GM12891 (cell line): ENCODE measurements around the gene APOC3.

Experiments used
- POLR2A ChIP-seq: IDR thresholded peaks from 2 replicates; pipeline ENCODE4 v1.6.1; 2011; ENCODE audit warnings: low read depth, low read length, control low read depth
- POLR2AphosphoS5 ChIP-seq: IDR thresholded peaks from 2 replicates; pipeline ENCODE4 v1.6.1; 2011; ENCODE audit warnings: low read depth, low read length, control low read depth
- SPI1 ChIP-seq: IDR thresholded peaks from 2 replicates; pipeline ENCODE4 v1.6.1; 2011; ENCODE audit warnings: low read depth, low read length, control low read depth
- TAF1 ChIP-seq: IDR thresholded peaks from 2 replicates; pipeline ENCODE4 v1.6.1; 2011; ENCODE audit warnings: low read depth, low read length, control low read depth

DNA sequence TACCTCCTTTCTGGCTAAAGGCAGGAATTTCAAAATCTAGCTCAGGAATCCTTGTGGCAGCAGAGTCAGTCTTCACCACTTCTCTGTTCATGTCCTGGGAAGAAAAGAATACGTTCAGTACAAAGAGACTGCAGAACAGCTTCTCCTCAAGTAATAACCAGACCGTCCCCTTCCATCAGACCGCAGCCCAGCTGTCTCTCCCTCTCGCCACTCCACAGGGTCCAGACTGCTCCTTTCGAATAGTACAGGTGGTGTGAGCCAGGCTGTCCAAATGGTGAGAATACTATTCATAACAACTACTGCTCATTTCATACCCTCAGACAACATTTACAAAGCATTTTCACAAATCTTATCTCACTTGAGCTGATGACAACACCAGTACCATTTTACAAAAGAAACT, 42.7 kb upstream of the APOC3 start:
- TF ChIP-seq TAF1 (no peak), SPI1 (no peak), POLR2AphosphoS5 (no peak), POLR2A (no peak)
